RPMI7951 (cell line): ENCODE results near the gene ERC2. TPM values are rescaled to one million over a fixed set of nuclear protein-coding genes. Genes with fewer than 3 reads are reported as not detected.

Source experiments
- DNase-seq: peaks from one replicate; pipeline ENCODE4 v3.0.0-alpha.2; 2012; ENCODE audit warnings: low read depth
- total RNA-seq: library from RNA; depleted of rRNA; stranded (reverse); fragments of >200 nt; shearing (Covaris generic); gene quantifications from 2 replicates; pipeline ENCODE4 v1.2.3, GENCODE V29; 2014

The ERC2 gene
- total RNA-seq, 1 experiment from 2014 or later: 0.24 TPM

- no peak for DNase-seq
Measured at GRCh38 chr3:55682461-55682860, 785.8 kb downstream of the ERC2 start.

- peak; percentile 42 for DNase-seq
Measured at GRCh38 chr3:55678546-55679216, 789.6 kb downstream of the ERC2 start.

GRCh38 chr3:55676643-55677042, 791.6 kb downstream of the ERC2 start:
- no peak for DNase-seq

GRCh38 chr3:55675478-55675877, 792.8 kb downstream of the ERC2 start:
- DNase-seq: no peak

GRCh38 chr3:55673764-55674163, 794.5 kb downstream of the ERC2 start:
- no peak for DNase-seq

GRCh38 chr3:55669133-55669532, 799.1 kb downstream of the ERC2 start:
- DNase-seq: no peak

- DNase-seq: peak; percentile 48
Measured at GRCh38 chr3:55668359-55668758, 799.9 kb downstream of the ERC2 start.

- no peak for DNase-seq
Measured at GRCh38 chr3:55664387-55664786, 803.9 kb downstream of the ERC2 start.

- peak; percentile 56 for DNase-seq
Measured at GRCh38 chr3:55662683-55663082, 805.6 kb downstream of the ERC2 start.

- DNase-seq: no peak
Measured at GRCh38 chr3:55661571-55661970, 806.7 kb downstream of the ERC2 start.

- no peak for DNase-seq
Measured at GRCh38 chr3:55661141-55661540, 807.1 kb downstream of the ERC2 start.

- no peak for DNase-seq
Measured at GRCh38 chr3:55660642-55661041, 807.6 kb downstream of the ERC2 start.

GRCh38 chr3:55659701-55660100, 808.6 kb downstream of the ERC2 start:
- no peak for DNase-seq

- no peak for DNase-seq
Measured at GRCh38 chr3:55658690-55659562, 809.3 kb downstream of the ERC2 start.

- DNase-seq: no peak
Measured at GRCh38 chr3:55658270-55658669, 810.0 kb downstream of the ERC2 start.

GRCh38 chr3:55655544-55655943, 812.7 kb downstream of the ERC2 start:
- no peak for DNase-seq

GRCh38 chr3:55654123-55654760, 814.0 kb downstream of the ERC2 start:
- no peak for DNase-seq

- no peak for DNase-seq
Measured at GRCh38 chr3:55651011-55651410, 817.3 kb downstream of the ERC2 start.

- no peak for DNase-seq
Measured at GRCh38 chr3:55650011-55650410, 818.3 kb downstream of the ERC2 start.

- no peak for DNase-seq
Measured at GRCh38 chr3:55649554-55649953, 818.7 kb downstream of the ERC2 start.

- no peak for DNase-seq
Measured at GRCh38 chr3:55648591-55649318, 819.5 kb downstream of the ERC2 start.

GRCh38 chr3:55647670-55648069, 820.6 kb downstream of the ERC2 start:
- DNase-seq: no peak
